Measurements from ENCODE around the gene MLIP. TPM values are rescaled to one million over a fixed set of nuclear protein-coding genes. Genes with fewer than 3 reads are reported as not detected.

MLIP gene
- total RNA-seq, 1 experiment from 2014 or later, result 0.59 TPM

DNA sequence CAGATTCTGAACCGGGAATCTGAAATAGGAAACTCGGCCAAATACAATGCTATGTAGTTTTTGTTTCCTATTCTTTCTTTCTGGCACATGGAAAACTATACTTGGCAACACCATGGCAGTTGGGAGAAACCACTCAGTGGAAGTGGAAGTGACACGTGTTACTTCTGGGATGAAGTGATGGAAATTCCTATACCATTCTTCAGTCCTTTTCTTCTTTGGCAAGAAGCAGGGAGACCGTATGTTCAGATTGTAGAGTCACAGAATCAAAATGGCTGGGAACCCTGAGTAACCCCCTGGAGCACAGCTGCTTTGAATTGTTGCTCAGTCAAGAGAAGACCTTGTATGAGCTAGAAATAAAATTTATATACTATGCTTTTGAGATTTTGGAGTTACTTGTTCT is 178.2 kb downstream of the MLIP start:
- Histone ChIP-seq H3K27ac (ENCODE audit: low read depth, low read length) (no peak overlapping the region), H3K27me3 (ENCODE audit: insufficient read depth, low read length) (no peaks in the 10 kb centered on the region), H3K9ac (ENCODE audit: low read length) (no peak overlapping the region), H3K4me1 (ENCODE audit: control insufficient read depth in 1 of 2, insufficient read depth in 2 of 2, low read length in 2 of 2) (peaks cover 0 to 11% of the 10 kb centered on the region in 2 experiments; a peak in 2 of 4 replicates), H3K4me3 (replicated peaks in 1 of 2; ENCODE audit: low read depth in 1 of 2, low read length in 2 of 2) (no peak overlapping the region), H3K79me2 (ENCODE audit: insufficient read depth, low read length) (no peaks in the 10 kb centered on the region), H3K36me3 (ENCODE audit: control insufficient read depth in 1 of 2, insufficient read depth in 2 of 2, low read length in 2 of 2) (no peaks in the 10 kb centered on the region), H4K20me1 (ENCODE audit: insufficient read depth) (no peaks in the 10 kb centered on the region), H2AFZ (ENCODE audit: low read depth, low read length, poor library complexity, severe bottlenecking) (no peak overlapping the region), H3K9me2 (ENCODE audit: insufficient read depth) (no peaks in the 10 kb centered on the region), H3K9me3 (ENCODE audit: control insufficient read depth in 1 of 2, insufficient read depth in 1 of 2, low read depth in 1 of 2, low read length in 2 of 2) (no peaks in the 10 kb centered on the region), H3K4me2 (ENCODE audit: low read length) (no peak overlapping the region)
- POLR2A ChIA-PET, result no interaction called here
- CTCF ChIA-PET, result no interaction called here
- RAD21 ChIA-PET (ENCODE audit: low non-redundant PET in 1 of 2, low total read pairs in 2 of 2, uncharacterized antibody in 2 of 2, unreplicated experiment in 2 of 2), result no interaction called here
- no peak for TF ChIP-seq SIN3A (IDR thresholded peaks at IDR 0.05; ENCODE audit: low read depth)
- TF ChIP-seq EZH2phosphoT487 (IDR thresholded peaks at IDR 0.05; ENCODE audit: borderline replicate concordance), result no peak
- TF ChIP-seq JUND (IDR thresholded peaks at IDR 0.05), result no peak
- TF ChIP-seq, protein P1, sequence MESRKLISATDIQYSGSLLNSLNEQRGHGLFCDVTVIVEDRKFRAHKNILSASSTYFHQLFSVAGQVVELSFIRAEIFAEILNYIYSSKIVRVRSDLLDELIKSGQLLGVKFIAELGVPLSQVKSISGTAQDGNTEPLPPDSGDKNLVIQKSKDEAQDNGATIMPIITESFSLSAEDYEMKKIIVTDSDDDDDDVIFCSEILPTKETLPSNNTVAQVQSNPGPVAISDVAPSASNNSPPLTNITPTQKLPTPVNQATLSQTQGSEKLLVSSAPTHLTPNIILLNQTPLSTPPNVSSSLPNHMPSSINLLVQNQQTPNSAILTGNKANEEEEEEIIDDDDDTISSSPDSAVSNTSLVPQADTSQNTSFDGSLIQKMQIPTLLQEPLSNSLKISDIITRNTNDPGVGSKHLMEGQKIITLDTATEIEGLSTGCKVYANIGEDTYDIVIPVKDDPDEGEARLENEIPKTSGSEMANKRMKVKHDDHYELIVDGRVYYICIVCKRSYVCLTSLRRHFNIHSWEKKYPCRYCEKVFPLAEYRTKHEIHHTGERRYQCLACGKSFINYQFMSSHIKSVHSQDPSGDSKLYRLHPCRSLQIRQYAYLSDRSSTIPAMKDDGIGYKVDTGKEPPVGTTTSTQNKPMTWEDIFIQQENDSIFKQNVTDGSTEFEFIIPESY (IDR thresholded peaks at IDR 0.05; ENCODE audit: extremely low read depth, insufficient replicate concordance, low read length), result no peak
- intact Hi-C loops (cut with micrococcal nuclease), result no loop called here
- BruUV-seq (replicated peaks), result no TSS peak
- no peak for ATAC-seq
- DNase-seq (ENCODE audit: low read depth, low spot score), result no peak

DNA sequence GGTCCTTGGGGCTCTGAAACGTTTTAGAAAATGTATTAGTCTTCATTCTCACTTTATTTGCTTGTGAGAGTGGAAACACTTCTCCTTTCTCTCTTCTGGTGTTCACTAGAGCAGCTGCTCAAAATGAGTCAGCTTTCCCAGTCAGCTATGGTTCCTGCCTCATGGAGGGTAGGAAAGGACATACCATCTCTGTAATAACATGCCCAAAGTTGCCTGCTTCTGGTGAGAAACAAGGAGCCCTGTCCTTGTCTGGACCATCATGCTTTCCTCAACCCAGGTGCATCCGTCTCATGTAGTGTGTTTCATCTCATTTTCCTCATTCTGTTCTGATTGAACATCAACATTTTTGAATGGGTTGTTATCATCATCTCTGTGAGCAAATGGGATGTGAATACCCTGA is 179.9 kb downstream of the MLIP start:
- DNase-seq (ENCODE audit: low read depth, low spot score), result no peak
- no peaks in the 10 kb centered on the region for H3K9me2 ChIP-seq (ENCODE audit: insufficient read depth)
- no peaks in the 10 kb centered on the region for H3K79me2 ChIP-seq (ENCODE audit: insufficient read depth, low read length)
- H3K9me3 ChIP-seq (ENCODE audit: control insufficient read depth in 1 of 2, insufficient read depth in 1 of 2, low read depth in 1 of 2, low read length in 2 of 2), result no peaks in the 10 kb centered on the region
- no peak overlapping the region for H3K27ac ChIP-seq (ENCODE audit: low read depth, low read length)
- H3K9ac ChIP-seq (ENCODE audit: low read length), result no peak overlapping the region
- ChIA-PET POLR2A (no interaction called here), CTCF (no interaction called here), RAD21 (ENCODE audit: low non-redundant PET in 1 of 2, low total read pairs in 2 of 2, uncharacterized antibody in 2 of 2, unreplicated experiment in 2 of 2) (no interaction called here)
- no peak for ATAC-seq
- H3K27me3 ChIP-seq (ENCODE audit: insufficient read depth, low read length), result no peaks in the 10 kb centered on the region
- H2AFZ ChIP-seq (ENCODE audit: low read depth, low read length, poor library complexity, severe bottlenecking), result no peak overlapping the region
- H3K4me3 ChIP-seq (replicated peaks in 1 of 2; ENCODE audit: low read depth in 1 of 2, low read length in 2 of 2), result no peak overlapping the region
- BruUV-seq (replicated peaks), result no TSS peak
- intact Hi-C loops (cut with micrococcal nuclease), result no loop called here
- peaks cover 0 to 11% of the 10 kb centered on the region in 2 experiments; a peak in 2 of 4 replicates for H3K4me1 ChIP-seq (ENCODE audit: control insufficient read depth in 1 of 2, insufficient read depth in 2 of 2, low read length in 2 of 2)
- no peaks in the 10 kb centered on the region for H4K20me1 ChIP-seq (ENCODE audit: insufficient read depth)
- H3K4me2 ChIP-seq (ENCODE audit: low read length), result no peak overlapping the region; the same call in 1 of the 2 replicates
- H3K36me3 ChIP-seq (ENCODE audit: control insufficient read depth in 1 of 2, insufficient read depth in 2 of 2, low read length in 2 of 2), result no peaks in the 10 kb centered on the region
- no peak for TF ChIP-seq EGR1 (IDR thresholded peaks at IDR 0.05; ENCODE audit: low read depth)
- no peak for TF ChIP-seq ZFX (IDR thresholded peaks at IDR 0.05)
- TF ChIP-seq POLR2AphosphoS5 (IDR thresholded peaks at IDR 0.05; ENCODE audit: low read depth, low read length), result no peak
- TF ChIP-seq, protein P2, sequence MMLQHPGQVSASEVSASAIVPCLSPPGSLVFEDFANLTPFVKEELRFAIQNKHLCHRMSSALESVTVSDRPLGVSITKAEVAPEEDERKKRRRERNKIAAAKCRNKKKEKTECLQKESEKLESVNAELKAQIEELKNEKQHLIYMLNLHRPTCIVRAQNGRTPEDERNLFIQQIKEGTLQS (IDR thresholded peaks at IDR 0.05), result no peak
- TF ChIP-seq, protein P3, sequence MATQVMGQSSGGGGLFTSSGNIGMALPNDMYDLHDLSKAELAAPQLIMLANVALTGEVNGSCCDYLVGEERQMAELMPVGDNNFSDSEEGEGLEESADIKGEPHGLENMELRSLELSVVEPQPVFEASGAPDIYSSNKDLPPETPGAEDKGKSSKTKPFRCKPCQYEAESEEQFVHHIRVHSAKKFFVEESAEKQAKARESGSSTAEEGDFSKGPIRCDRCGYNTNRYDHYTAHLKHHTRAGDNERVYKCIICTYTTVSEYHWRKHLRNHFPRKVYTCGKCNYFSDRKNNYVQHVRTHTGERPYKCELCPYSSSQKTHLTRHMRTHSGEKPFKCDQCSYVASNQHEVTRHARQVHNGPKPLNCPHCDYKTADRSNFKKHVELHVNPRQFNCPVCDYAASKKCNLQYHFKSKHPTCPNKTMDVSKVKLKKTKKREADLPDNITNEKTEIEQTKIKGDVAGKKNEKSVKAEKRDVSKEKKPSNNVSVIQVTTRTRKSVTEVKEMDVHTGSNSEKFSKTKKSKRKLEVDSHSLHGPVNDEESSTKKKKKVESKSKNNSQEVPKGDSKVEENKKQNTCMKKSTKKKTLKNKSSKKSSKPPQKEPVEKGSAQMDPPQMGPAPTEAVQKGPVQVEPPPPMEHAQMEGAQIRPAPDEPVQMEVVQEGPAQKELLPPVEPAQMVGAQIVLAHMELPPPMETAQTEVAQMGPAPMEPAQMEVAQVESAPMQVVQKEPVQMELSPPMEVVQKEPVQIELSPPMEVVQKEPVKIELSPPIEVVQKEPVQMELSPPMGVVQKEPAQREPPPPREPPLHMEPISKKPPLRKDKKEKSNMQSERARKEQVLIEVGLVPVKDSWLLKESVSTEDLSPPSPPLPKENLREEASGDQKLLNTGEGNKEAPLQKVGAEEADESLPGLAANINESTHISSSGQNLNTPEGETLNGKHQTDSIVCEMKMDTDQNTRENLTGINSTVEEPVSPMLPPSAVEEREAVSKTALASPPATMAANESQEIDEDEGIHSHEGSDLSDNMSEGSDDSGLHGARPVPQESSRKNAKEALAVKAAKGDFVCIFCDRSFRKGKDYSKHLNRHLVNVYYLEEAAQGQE (IDR thresholded peaks at IDR 0.05; ENCODE audit: low read depth), result no peak
- TF ChIP-seq JUND (IDR thresholded peaks at IDR 0.05), result no peak
- no peak for TF ChIP-seq YY1 (IDR thresholded peaks at IDR 0.05; ENCODE audit: extremely low read depth, insufficient replicate concordance, low read depth, low read length)
- TF ChIP-seq, protein P1 (IDR thresholded peaks at IDR 0.05; ENCODE audit: extremely low read depth, insufficient replicate concordance, low read length), result no peak
- no peak for TF ChIP-seq RAD21 (IDR thresholded peaks at IDR 0.05; ENCODE audit: low read depth)
- no peak for TF ChIP-seq TCF7L2 (IDR thresholded peaks at IDR 0.05; ENCODE audit: borderline replicate concordance, extremely low read depth, insufficient read depth, insufficient read length)
- TF ChIP-seq CBX3 (IDR thresholded peaks at IDR 0.05; ENCODE audit: low read depth), result no peak

Measured in HCT116 (cell line).